Measurements from ENCODE around the gene SECTM1.

SECTM1 gene

GRCh38 chr17:82334622-82335394 lies 1.2 kb upstream of the SECTM1 start:
- H3K27ac ChIP-seq (ENCODE audit: low read depth, low read length) = no peak overlapping the region
- peaks cover 3 to 58% (median 48%) of the 10 kb centered on the region in 5 donors for H3K4me1 ChIP-seq (ENCODE audit: control insufficient read depth in 5 of 5, insufficient read depth in 5 of 5, low read length in 5 of 5)
- peak overlapping the region; percentile 43 to 76 (median 56) for H3K9ac ChIP-seq (ENCODE audit: low read length in 5 of 5)
- H3K9me3 ChIP-seq (ENCODE audit: control insufficient read depth in 5 of 5, low read length in 5 of 5) = no peaks in the 10 kb centered on the region
- peaks cover 11 to 30% (median 19%) of the 10 kb centered on the region in 5 donors for H3K27me3 ChIP-seq (ENCODE audit: control insufficient read depth in 5 of 5, insufficient read depth in 4 of 5, low read length in 5 of 5)
- H3K4me3 ChIP-seq (ENCODE audit: low read depth in 1 of 5, low read length in 5 of 5) = peak overlapping the region; percentile 64 to 73 (median 71)
- H3K36me3 ChIP-seq (ENCODE audit: control insufficient read depth in 5 of 5, insufficient read depth in 5 of 5, low read length in 5 of 5) = no peaks in the 10 kb centered on the region

- H3K27ac ChIP-seq (ENCODE audit: low read depth, low read length) = no peak overlapping the region
- H3K4me1 ChIP-seq (ENCODE audit: control insufficient read depth in 5 of 5, insufficient read depth in 5 of 5, low read length in 5 of 5) = peaks cover 3 to 53% (median 44%) of the 10 kb centered on the region in 5 donors
- peak overlapping the region in 3 of 5 donors; percentile 56 to 76 (median 58) for H3K9ac ChIP-seq (ENCODE audit: low read length in 5 of 5)
- H3K36me3 ChIP-seq (ENCODE audit: control insufficient read depth in 5 of 5, insufficient read depth in 5 of 5, low read length in 5 of 5) = no peaks in the 10 kb centered on the region
- H3K27me3 ChIP-seq (ENCODE audit: control insufficient read depth in 5 of 5, insufficient read depth in 4 of 5, low read length in 5 of 5) = peaks cover 11 to 34% (median 19%) of the 10 kb centered on the region in 5 donors
- no peaks in the 10 kb centered on the region for H3K9me3 ChIP-seq (ENCODE audit: control insufficient read depth in 5 of 5, low read length in 5 of 5)
- peak overlapping the region; percentile 35 to 73 (median 71) for H3K4me3 ChIP-seq (ENCODE audit: low read depth in 1 of 5, low read length in 5 of 5)
Measured at GRCh38 chr17:82334204-82334621, 647 bp upstream of the SECTM1 start.

GRCh38 chr17:82332669-82333278 lies 792 bp downstream of the SECTM1 start:
- peaks cover 11 to 42% (median 19%) of the 10 kb centered on the region in 5 donors for H3K27me3 ChIP-seq (ENCODE audit: control insufficient read depth in 5 of 5, insufficient read depth in 4 of 5, low read length in 5 of 5)
- peaks cover 3 to 46% (median 36%) of the 10 kb centered on the region in 5 donors for H3K4me1 ChIP-seq (ENCODE audit: control insufficient read depth in 5 of 5, insufficient read depth in 5 of 5, low read length in 5 of 5)
- H3K36me3 ChIP-seq (ENCODE audit: control insufficient read depth in 5 of 5, insufficient read depth in 5 of 5, low read length in 5 of 5) = no peaks in the 10 kb centered on the region
- H3K4me3 ChIP-seq (ENCODE audit: low read depth in 1 of 5, low read length in 5 of 5) = peak overlapping the region; percentile 59 to 72 (median 62)
- no peak overlapping the region for H3K27ac ChIP-seq (ENCODE audit: low read depth, low read length)
- peak overlapping the region in 3 of 5 donors; percentile 1 to 54 (median 41) for H3K9ac ChIP-seq (ENCODE audit: low read length in 5 of 5)
- no peaks in the 10 kb centered on the region for H3K9me3 ChIP-seq (ENCODE audit: control insufficient read depth in 5 of 5, low read length in 5 of 5)

GRCh38 chr17:82331345-82331939 lies 2.1 kb downstream of the SECTM1 start:
- Histone ChIP-seq H3K4me1 (ENCODE audit: control insufficient read depth in 5 of 5, insufficient read depth in 5 of 5, low read length in 5 of 5) (peaks cover 3 to 46% (median 36%) of the 10 kb centered on the region in 5 donors), H3K9ac (ENCODE audit: low read length in 5 of 5) (no peak overlapping the region), H3K27ac (ENCODE audit: low read depth, low read length) (no peak overlapping the region), H3K4me3 (ENCODE audit: low read depth in 1 of 5, low read length in 5 of 5) (no peak overlapping the region), H3K9me3 (ENCODE audit: control insufficient read depth in 5 of 5, low read length in 5 of 5) (no peaks in the 10 kb centered on the region), H3K36me3 (ENCODE audit: control insufficient read depth in 5 of 5, insufficient read depth in 5 of 5, low read length in 5 of 5) (no peaks in the 10 kb centered on the region), H3K27me3 (ENCODE audit: control insufficient read depth in 5 of 5, insufficient read depth in 4 of 5, low read length in 5 of 5) (peaks cover 11 to 42% (median 19%) of the 10 kb centered on the region in 5 donors)

- Histone ChIP-seq H3K4me3 (ENCODE audit: low read depth in 1 of 5, low read length in 5 of 5) (no peak overlapping the region), H3K27ac (ENCODE audit: low read depth, low read length) (no peak overlapping the region), H3K4me1 (ENCODE audit: control insufficient read depth in 5 of 5, insufficient read depth in 5 of 5, low read length in 5 of 5) (peaks cover 3 to 46% (median 36%) of the 10 kb centered on the region in 5 donors), H3K9me3 (ENCODE audit: control insufficient read depth in 5 of 5, low read length in 5 of 5) (no peaks in the 10 kb centered on the region), H3K36me3 (ENCODE audit: control insufficient read depth in 5 of 5, insufficient read depth in 5 of 5, low read length in 5 of 5) (peaks cover 0 to under 1% (median 0%) of the 10 kb centered on the region in 5 donors), H3K9ac (ENCODE audit: low read length in 5 of 5) (no peak overlapping the region), H3K27me3 (ENCODE audit: control insufficient read depth in 5 of 5, insufficient read depth in 4 of 5, low read length in 5 of 5) (peaks cover 11 to 42% (median 19%) of the 10 kb centered on the region in 5 donors)
Measured at GRCh38 chr17:82330322-82331239, 3.0 kb downstream of the SECTM1 start.

GRCh38 chr17:82329683-82330321 lies 3.8 kb downstream of the SECTM1 start:
- Histone ChIP-seq H3K27ac (ENCODE audit: low read depth, low read length) (no peak overlapping the region), H3K4me1 (ENCODE audit: control insufficient read depth in 5 of 5, insufficient read depth in 5 of 5, low read length in 5 of 5) (peaks cover 2 to 38% (median 28%) of the 10 kb centered on the region in 5 donors), H3K27me3 (ENCODE audit: control insufficient read depth in 5 of 5, insufficient read depth in 4 of 5, low read length in 5 of 5) (peaks cover 11 to 42% (median 19%) of the 10 kb centered on the region in 5 donors), H3K4me3 (ENCODE audit: low read depth in 1 of 5, low read length in 5 of 5) (no peak overlapping the region), H3K36me3 (ENCODE audit: control insufficient read depth in 5 of 5, insufficient read depth in 5 of 5, low read length in 5 of 5) (peaks cover 0 to 8% (median 0%) of the 10 kb centered on the region in 5 donors), H3K9me3 (ENCODE audit: control insufficient read depth in 5 of 5, low read length in 5 of 5) (no peaks in the 10 kb centered on the region), H3K9ac (ENCODE audit: low read length in 5 of 5) (no peak overlapping the region)

- Histone ChIP-seq H3K4me3 (ENCODE audit: low read depth in 1 of 5, low read length in 5 of 5) (no peak overlapping the region), H3K9me3 (ENCODE audit: control insufficient read depth in 5 of 5, low read length in 5 of 5) (no peaks in the 10 kb centered on the region), H3K27me3 (ENCODE audit: control insufficient read depth in 5 of 5, insufficient read depth in 4 of 5, low read length in 5 of 5) (peaks cover 11 to 40% (median 19%) of the 10 kb centered on the region in 5 donors), H3K36me3 (ENCODE audit: control insufficient read depth in 5 of 5, insufficient read depth in 5 of 5, low read length in 5 of 5) (peaks cover 0 to 11% (median 0%) of the 10 kb centered on the region in 5 donors), H3K4me1 (ENCODE audit: control insufficient read depth in 5 of 5, insufficient read depth in 5 of 5, low read length in 5 of 5) (peaks cover 0 to 31% (median 21%) of the 10 kb centered on the region in 5 donors), H3K9ac (ENCODE audit: low read length in 5 of 5) (no peak overlapping the region), H3K27ac (ENCODE audit: low read depth, low read length) (no peak overlapping the region)
Measured at GRCh38 chr17:82328994-82329507, 4.5 kb downstream of the SECTM1 start.

- Histone ChIP-seq H3K36me3 (ENCODE audit: control insufficient read depth in 5 of 5, insufficient read depth in 5 of 5, low read length in 5 of 5) (peaks cover 0 to 11% (median 0%) of the 10 kb centered on the region in 5 donors), H3K9me3 (ENCODE audit: control insufficient read depth in 5 of 5, low read length in 5 of 5) (no peaks in the 10 kb centered on the region), H3K27me3 (ENCODE audit: control insufficient read depth in 5 of 5, insufficient read depth in 4 of 5, low read length in 5 of 5) (peaks cover 11 to 40% (median 19%) of the 10 kb centered on the region in 5 donors), H3K9ac (ENCODE audit: low read length in 5 of 5) (no peak overlapping the region), H3K4me3 (ENCODE audit: low read depth in 1 of 5, low read length in 5 of 5) (no peak overlapping the region), H3K4me1 (ENCODE audit: control insufficient read depth in 5 of 5, insufficient read depth in 5 of 5, low read length in 5 of 5) (peaks cover 0 to 24% (median 20%) of the 10 kb centered on the region in 5 donors), H3K27ac (ENCODE audit: low read depth, low read length) (no peak overlapping the region)
Measured at GRCh38 chr17:82328141-82328993, 5.2 kb downstream of the SECTM1 start.
